RWPE1 (cell line): ENCODE results near the gene PHKG2.

Experiments used
- CTCF ChIA-PET: fragments of 350-600 bp; sonication (Branson Sonifier 250); formaldehyde crosslinking; extraction: SDS; loops from one replicate; lab custom pipeline; 2021; lab: Yijun Ruan, JAX
- POLR2A ChIA-PET: fragments of 400-600 bp; formaldehyde crosslinking; extraction: SDS; loops from one replicate; lab custom pipeline; 2020; ENCODE audit warnings: antibody characterized with exemption; ENCODE audit not compliant: low non-redundant PET; lab: Yijun Ruan, JAX
- DNase-seq: peaks from one replicate; pipeline ENCODE4 v3.0.0; 2012; ENCODE audit warnings: low spot score
- H3K27ac ChIP-seq: fragments of 450-650 bp; 2 replicates; pipeline ENCODE4 v1.5.1; 2017
- TF ChIP-seq, protein P1 (sequence below): fragments of 450-650 bp; conservative IDR thresholded peaks from 2 replicates; pipeline ENCODE4 v1.5.1; 2017; ENCODE audit warnings: low read depth, mild to moderate bottlenecking

The PHKG2 gene

DNA sequence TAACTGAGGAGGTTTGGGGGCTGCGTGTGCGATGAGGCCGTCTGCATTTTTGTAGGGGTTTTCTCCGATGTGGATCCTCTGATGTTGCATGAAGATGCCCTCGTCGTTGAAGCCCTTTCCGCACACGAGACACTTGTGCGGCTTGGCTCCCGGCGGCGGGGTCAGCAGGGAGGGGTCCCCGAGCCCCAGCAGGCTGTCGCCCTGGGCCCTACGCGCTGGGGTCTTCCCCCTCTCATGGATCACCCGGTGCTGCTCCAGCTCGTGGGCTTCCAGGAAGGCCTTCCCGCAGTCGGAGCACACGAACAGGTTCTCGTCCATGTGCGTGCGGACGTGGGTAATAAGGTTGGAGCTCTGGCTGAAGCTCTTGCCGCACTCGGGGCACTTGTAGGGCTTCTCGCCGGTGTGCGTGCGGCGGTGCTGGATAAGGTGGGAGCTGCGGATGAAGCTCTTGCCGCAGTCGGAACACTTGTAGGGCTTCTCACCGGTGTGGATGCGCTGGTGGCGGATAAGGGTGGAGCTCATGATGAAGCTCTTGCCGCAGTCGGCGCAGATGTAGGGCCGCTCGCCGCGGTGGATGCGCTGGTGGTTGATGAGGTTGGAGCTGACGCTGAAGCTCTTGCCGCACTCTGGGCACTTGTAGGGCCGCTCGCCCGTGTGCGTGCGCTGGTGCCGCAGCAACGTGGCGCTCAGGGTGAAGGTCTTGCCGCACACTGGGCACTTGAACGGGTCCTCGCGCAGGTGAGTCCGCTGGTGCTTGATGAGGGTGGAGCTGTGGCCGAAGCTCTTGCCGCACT lies 34.5 kb downstream of the PHKG2 start:
- no peak for DNase-seq
- CTCF ChIA-PET: interaction anchor here (0.7 to 0.9 kb wide), 2 partner anchors 15 to 120 kb away, joined by 3 to 6 read pairs; no protein-coding TSS in a partner anchor
- TF ChIP-seq, protein P1, sequence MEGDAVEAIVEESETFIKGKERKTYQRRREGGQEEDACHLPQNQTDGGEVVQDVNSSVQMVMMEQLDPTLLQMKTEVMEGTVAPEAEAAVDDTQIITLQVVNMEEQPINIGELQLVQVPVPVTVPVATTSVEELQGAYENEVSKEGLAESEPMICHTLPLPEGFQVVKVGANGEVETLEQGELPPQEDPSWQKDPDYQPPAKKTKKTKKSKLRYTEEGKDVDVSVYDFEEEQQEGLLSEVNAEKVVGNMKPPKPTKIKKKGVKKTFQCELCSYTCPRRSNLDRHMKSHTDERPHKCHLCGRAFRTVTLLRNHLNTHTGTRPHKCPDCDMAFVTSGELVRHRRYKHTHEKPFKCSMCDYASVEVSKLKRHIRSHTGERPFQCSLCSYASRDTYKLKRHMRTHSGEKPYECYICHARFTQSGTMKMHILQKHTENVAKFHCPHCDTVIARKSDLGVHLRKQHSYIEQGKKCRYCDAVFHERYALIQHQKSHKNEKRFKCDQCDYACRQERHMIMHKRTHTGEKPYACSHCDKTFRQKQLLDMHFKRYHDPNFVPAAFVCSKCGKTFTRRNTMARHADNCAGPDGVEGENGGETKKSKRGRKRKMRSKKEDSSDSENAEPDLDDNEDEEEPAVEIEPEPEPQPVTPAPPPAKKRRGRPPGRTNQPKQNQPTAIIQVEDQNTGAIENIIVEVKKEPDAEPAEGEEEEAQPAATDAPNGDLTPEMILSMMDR: no peak
- H3K27ac ChIP-seq: no peak overlapping the region; the same call in 1 of the 2 replicates
- POLR2A ChIA-PET: no interaction called here

DNA sequence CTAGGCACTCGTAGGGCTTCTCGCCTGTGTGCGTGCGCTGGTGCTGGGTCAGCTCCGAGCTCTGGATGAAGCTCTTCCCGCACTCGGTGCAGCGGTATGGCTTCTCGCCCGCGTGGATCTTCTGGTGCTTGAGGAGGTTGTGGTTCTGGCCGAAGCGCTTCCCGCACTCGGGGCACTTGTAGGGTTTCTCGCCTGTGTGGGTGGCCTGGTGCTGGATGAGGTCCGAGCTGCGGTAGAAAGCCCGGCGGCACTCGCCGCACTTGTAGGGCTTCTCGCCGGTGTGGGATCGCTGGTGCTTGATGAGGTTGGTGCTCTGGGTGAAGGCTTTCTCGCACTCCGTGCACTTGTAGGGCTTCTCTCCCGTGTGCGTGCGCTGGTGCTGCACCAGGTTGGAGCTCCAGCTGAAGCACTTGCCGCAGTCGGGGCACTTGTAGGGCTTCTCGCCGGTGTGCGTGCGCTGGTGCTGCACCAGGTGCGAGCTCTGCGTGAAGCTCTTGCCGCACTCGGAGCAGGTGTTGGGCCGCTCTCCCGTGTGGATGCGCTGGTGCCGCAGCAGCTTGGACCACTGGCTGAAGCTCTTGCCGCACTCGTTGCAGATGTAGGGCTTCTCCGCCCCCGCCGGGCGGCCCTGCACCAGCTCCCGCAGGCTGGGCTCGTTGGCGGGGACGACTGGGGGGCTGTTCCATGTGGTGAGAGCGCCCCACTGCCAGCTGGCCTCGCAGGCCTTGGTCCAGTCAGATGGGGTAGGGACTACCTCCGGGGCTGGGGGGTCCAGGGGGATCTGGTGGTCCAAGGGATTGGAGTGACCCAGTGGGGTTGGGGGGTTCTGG lies 35.3 kb downstream of the PHKG2 start:
- DNase-seq: no peak
- TF ChIP-seq, protein P1: no peak
- CTCF ChIA-PET: interaction anchor here (0.7 to 0.9 kb wide), 2 partner anchors 14 to 119 kb away, joined by 3 to 6 read pairs; no protein-coding TSS in a partner anchor
- no peak overlapping the region for H3K27ac ChIP-seq
- POLR2A ChIA-PET: interaction anchor here (0.6 kb wide), 1 partner anchor 156 kb away, joined by 6 read pairs; no protein-coding TSS in a partner anchor

DNA sequence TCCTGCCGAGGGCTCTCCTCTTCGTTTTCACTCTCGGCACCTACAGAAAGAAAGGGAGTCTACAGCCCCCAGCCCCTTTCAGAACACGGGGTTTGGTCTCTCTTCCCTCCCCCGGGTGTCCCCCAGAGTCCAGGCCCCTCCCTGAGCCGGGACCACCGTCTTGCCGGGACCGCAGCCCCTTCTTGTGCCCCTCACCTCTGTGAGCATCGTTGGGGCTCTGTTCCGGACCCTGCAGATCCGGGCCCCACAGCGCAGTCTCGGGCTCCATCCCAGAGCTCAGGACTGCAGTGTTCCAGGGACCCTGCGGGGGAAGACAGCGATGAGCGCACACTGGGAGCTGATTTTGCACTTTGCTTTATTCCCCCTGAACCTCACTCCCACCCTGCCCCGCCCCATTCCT lies 36.0 kb downstream of the PHKG2 start:
- ChIA-PET POLR2A (no interaction called here), CTCF (interaction anchor here (0.9 kb wide), 1 partner anchor 29 kb away, joined by 3 read pairs; no protein-coding TSS in a partner anchor)
- TF ChIP-seq, protein P1: no peak
- DNase-seq: no peak
- H3K27ac ChIP-seq: 0 out of 2 replicates have a peak overlapping the region, but pooled peaks have one; percentile 2

DNA sequence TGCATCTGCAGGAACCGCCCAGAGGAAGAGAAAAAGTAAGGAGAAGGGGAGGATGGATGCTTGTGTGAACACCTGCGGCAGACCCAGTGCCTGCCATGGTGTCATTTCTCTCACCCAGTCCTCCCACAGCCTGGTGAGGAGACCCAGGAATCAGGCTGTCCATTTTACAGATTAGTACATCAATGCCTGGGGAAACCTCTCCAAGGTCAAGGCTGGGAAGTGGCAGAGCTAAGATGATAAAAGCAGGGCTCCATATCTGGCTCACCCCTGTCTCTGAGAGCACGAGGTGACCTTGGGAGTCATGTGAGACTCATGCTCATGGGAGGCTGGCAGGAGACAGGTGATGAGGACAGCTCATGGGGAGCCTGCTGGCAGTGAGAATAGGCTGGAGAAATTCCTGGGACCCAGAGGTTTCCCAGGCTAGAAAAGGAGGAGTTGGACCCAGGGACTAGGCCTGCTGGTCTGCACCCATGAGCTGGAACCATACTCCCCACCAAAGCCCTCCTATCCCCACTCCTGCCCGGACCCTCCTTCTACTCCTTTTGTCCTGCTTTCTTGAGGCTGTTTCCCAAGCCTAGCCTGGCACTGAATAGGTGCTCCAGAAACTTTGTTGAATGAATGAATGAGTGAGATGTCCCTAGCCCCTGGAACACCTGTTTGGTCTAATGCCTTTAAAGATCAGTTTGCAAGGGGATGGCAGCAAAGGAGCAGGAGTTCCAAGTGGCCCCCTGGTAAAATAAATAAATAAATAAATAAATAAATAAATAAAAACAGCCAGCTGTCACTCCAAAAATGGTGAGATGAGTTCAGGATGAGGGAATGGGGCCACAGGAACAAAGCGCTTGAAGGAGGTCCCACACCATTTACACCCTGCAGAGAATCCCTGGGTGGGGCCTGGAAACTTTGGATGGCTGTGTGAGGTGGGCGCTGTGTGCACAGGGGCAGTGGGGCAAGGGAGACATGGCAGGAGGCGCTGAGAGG lies 37.2 kb downstream of the PHKG2 start:
- no peak for DNase-seq
- CTCF ChIA-PET: interaction anchor here (0.9 to 1.6 kb wide), 2 partner anchors 20 to 28 kb away, joined by 3 read pairs; no protein-coding TSS in a partner anchor
- POLR2A ChIA-PET: interaction anchor here (0.6 kb wide), 1 partner anchor 116 kb away, joined by 4 read pairs; no protein-coding TSS in a partner anchor
- peak overlapping the region; percentile 84 for H3K27ac ChIP-seq
- TF ChIP-seq, protein P1: no peak

DNA sequence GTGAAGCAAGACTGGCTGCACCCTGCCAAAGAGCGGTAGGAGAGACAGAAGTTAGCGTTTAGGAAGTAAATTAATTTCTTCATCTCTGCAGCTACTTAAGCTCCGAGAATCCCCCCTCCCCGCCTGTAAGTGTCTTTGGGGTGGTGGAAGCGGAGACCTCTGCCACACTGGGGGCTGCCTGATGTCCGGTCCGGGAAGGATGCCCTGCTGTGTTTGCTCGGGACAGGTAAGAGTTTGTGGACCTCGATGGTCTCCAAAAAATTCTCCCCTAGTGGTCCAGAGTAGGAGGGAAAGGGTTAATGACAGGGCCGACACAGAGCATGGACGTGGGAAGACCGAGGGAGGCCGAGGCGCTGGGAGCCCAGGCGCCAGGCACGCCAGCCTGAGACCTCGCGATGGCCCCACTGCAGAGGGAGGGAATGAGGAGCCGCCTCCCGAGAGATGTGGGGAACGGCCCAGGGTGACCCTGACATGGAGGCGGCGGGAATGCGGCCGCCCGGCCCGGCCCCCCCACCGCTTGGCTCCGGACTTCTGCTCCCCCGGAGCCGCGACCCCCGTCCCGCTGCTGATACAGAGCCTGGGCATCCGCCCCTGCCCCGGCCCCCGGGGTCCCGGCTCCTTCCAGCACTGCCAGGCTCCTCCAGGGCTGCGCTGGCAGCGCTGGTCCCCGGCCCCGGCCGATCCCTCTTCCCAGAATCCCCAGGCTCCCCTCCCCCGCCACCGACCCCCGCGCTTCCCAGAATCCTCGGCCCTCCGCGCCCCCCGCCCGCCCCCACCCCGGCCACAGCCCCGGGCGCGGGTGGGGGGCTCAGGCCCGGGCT lies 38.1 kb downstream of the PHKG2 start:
- peak; percentile 66 for DNase-seq
- CTCF ChIA-PET: interaction anchor here (1.6 kb wide), 1 partner anchor 19 kb away, joined by 3 read pairs; no protein-coding TSS in a partner anchor
- peak overlapping the region; percentile 84 for H3K27ac ChIP-seq
- TF ChIP-seq, protein P1: no peak
- POLR2A ChIA-PET: interaction anchor here (0.6 to 1.5 kb wide), 3 partner anchors 19 to 115 kb away, joined by 3 to 12 read pairs (median 4); no protein-coding TSS in a partner anchor
